ENCODE data around the gene ST3GAL4.

DNA sequence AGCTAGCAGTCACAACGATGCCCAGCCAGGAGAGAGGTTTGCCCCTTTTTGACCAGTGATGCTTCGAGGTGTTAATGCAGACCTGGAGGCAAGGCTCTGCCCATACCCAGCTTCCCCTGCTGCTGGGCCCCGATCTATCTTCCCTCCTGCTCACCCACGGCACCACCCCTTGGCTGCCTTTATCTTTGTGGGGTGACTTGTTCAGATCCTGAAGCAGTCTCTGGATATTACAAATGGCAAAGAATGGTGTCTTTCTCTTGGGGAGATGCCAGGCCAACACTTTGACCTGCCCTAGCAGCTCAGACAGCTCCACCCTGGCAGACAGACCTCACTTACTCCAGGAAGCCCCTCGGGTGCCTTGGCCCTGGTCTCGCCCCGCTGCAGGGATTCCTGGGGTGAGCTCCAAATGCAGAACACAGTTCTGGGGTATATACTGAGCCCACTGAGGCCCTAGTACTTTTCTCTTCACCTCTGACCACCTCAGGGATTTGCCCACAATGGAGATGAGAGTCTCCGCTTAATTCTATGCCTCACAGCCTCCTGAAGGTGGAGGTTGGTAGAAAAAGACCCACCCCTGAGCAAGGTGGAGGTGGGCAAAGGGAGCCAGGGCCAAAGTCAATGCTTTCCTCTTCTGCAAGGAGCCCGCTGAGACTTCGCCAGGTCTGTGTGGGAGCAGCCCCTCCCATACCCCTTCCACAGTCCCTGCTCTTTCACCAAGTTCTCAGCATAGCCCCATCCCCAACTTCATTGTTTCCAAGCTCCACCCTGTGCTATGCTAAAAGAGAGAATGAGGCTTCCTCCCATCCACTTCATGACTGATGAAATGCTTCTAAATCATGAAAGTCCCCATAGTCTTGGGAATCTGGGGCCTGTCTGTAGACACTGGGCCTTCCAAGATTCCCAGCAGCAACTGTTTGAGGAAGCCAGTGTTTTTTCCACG, 11.1 kb upstream of the ST3GAL4 start:
- TF ChIP-seq, protein P1, sequence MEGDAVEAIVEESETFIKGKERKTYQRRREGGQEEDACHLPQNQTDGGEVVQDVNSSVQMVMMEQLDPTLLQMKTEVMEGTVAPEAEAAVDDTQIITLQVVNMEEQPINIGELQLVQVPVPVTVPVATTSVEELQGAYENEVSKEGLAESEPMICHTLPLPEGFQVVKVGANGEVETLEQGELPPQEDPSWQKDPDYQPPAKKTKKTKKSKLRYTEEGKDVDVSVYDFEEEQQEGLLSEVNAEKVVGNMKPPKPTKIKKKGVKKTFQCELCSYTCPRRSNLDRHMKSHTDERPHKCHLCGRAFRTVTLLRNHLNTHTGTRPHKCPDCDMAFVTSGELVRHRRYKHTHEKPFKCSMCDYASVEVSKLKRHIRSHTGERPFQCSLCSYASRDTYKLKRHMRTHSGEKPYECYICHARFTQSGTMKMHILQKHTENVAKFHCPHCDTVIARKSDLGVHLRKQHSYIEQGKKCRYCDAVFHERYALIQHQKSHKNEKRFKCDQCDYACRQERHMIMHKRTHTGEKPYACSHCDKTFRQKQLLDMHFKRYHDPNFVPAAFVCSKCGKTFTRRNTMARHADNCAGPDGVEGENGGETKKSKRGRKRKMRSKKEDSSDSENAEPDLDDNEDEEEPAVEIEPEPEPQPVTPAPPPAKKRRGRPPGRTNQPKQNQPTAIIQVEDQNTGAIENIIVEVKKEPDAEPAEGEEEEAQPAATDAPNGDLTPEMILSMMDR (IDR thresholded peaks at IDR 0.05): no peak
- TF ChIP-seq POLR2A (IDR thresholded peaks at IDR 0.05): no peak
